H9 (cell line): Measurements from ENCODE around the gene RNASET2. TPM values are rescaled to one million over a fixed set of nuclear protein-coding genes. Genes with fewer than 3 reads are reported as not detected.

Source experiments
- DNase-seq: peaks from one replicate; pipeline ENCODE4 v3.0.0-alpha.2; 2017
- H2AFZ ChIP-seq: one replicate; pipeline ENCODE4 v1.6.1; 2013; ENCODE audit warnings: mild to moderate bottlenecking, low read length, control low read depth, moderate library complexity
- H2AK5ac ChIP-seq: 2 replicates; pipeline ENCODE4 v1.6.1; 2013; ENCODE audit warnings: low read length, control low read depth, mixed read lengths; ENCODE audit not compliant: insufficient read length
- H2BK120ac ChIP-seq: one replicate; pipeline ENCODE4 v1.6.1; 2013; ENCODE audit warnings: low read depth, mild to moderate bottlenecking, low read length, control low read depth, inconsistent platforms; ENCODE audit not compliant: poor library complexity, severe bottlenecking
- H2BK12ac ChIP-seq: 2 replicates; pipeline ENCODE4 v1.6.1; 2013; ENCODE audit warnings: low read length, control low read depth, mixed read lengths, low read depth; ENCODE audit not compliant: insufficient read length
- H2BK15ac ChIP-seq: 2 replicates; pipeline ENCODE4 v1.6.1; 2013; ENCODE audit warnings: low read depth, low read length, control low read depth
- H2BK20ac ChIP-seq: one replicate; pipeline ENCODE4 v1.6.1; 2013; ENCODE audit warnings: low read depth, mild to moderate bottlenecking, low read length, control low read depth, inconsistent platforms; ENCODE audit not compliant: poor library complexity, severe bottlenecking
- H2BK5ac ChIP-seq: 2 replicates; pipeline ENCODE4 v1.6.1; 2013; ENCODE audit warnings: low read length, control low read depth, mixed read lengths; ENCODE audit not compliant: insufficient read length
- H3K14ac ChIP-seq: 2 replicates; pipeline ENCODE4 v1.6.1; 2013; ENCODE audit warnings: low read length, control low read depth; ENCODE audit not compliant: insufficient read depth
- H3K18ac ChIP-seq: 2 replicates; pipeline ENCODE4 v1.6.1; 2013; ENCODE audit warnings: low read depth, mild to moderate bottlenecking, mixed read lengths, low read length, control low read depth; ENCODE audit not compliant: insufficient read length
- H3K23ac ChIP-seq: 2 replicates; pipeline ENCODE4 v1.6.1; 2013; ENCODE audit warnings: low read length, control low read depth, mixed read lengths, low read depth; ENCODE audit not compliant: insufficient read length
- H3K23me2 ChIP-seq: 2 replicates; pipeline ENCODE4 v1.6.1; 2013; ENCODE audit warnings: low read depth, mild to moderate bottlenecking, mixed read lengths, low read length, control low read depth; ENCODE audit not compliant: insufficient read length, poor library complexity, severe bottlenecking
- H3K27ac ChIP-seq: 2 replicates; pipeline ENCODE4 v1.5.1; 2013; ENCODE audit warnings: low read length, control low read depth, mixed read lengths, low read depth; ENCODE audit not compliant: insufficient read length
- H3K27me3 ChIP-seq: 2 replicates; pipeline ENCODE4 v1.6.1; 2013; ENCODE audit warnings: low read length, control low read depth, inconsistent platforms; ENCODE audit not compliant: insufficient read depth
- H3K4ac ChIP-seq: 2 replicates; pipeline ENCODE4 v1.6.1; 2013; ENCODE audit warnings: low read depth, mild to moderate bottlenecking, control low read depth, inconsistent platforms, low read length, moderate library complexity
- H3K4me1 ChIP-seq: 2 replicates; pipeline ENCODE4 v1.6.1; 2013; ENCODE audit warnings: low read length, control low read depth, inconsistent platforms; ENCODE audit not compliant: insufficient read depth
- H3K4me2 ChIP-seq: 2 replicates; pipeline ENCODE4 v1.6.1; 2013; ENCODE audit warnings: low read length, control low read depth, mixed read lengths; ENCODE audit not compliant: insufficient read length, insufficient read depth
- H3K56ac ChIP-seq: 2 replicates; pipeline ENCODE4 v1.6.1; 2013; ENCODE audit warnings: low read depth, mild to moderate bottlenecking, mixed read lengths, low read length, control low read depth; ENCODE audit not compliant: insufficient read length
- H3K79me1 ChIP-seq: 2 replicates; pipeline ENCODE4 v1.6.1; 2013; ENCODE audit warnings: low read depth, mild to moderate bottlenecking, moderate library complexity, low read length, control low read depth, inconsistent platforms; ENCODE audit not compliant: insufficient read depth, poor library complexity, severe bottlenecking
- H3K79me2 ChIP-seq: 2 replicates; pipeline ENCODE4 v1.6.1; 2013; ENCODE audit warnings: low read length, control low read depth, inconsistent platforms; ENCODE audit not compliant: insufficient read depth
- H3K9ac ChIP-seq: 2 replicates; pipeline ENCODE4 v1.6.1; 2013; ENCODE audit warnings: low read length, control low read depth, mixed read lengths; ENCODE audit not compliant: insufficient read length; ENCODE audit errors: extremely low read depth
- H3K9me3 ChIP-seq: one replicate; pipeline ENCODE4 v1.6.1; 2013; ENCODE audit warnings: low read depth, low read length, inconsistent platforms; ENCODE audit not compliant: control insufficient read depth
- H3T11ph ChIP-seq: one replicate; pipeline ENCODE4 v1.6.1; 2013; ENCODE audit warnings: mild to moderate bottlenecking, low read length, control low read depth, inconsistent platforms
- H4K20me1 ChIP-seq: one replicate; pipeline ENCODE4 v1.6.1; 2013; ENCODE audit not compliant: control insufficient read depth, insufficient read length, insufficient read depth
- H4K5ac ChIP-seq: 2 replicates; pipeline ENCODE4 v1.6.1; 2013; ENCODE audit warnings: low read depth, mild to moderate bottlenecking, mixed read lengths, low read length, control low read depth; ENCODE audit not compliant: insufficient read length
- H4K8ac ChIP-seq: replicated peaks from 2 replicates; pipeline ENCODE4 v1.6.1; 2013; ENCODE audit warnings: low read length, control low read depth, mixed read lengths, low read depth; ENCODE audit not compliant: insufficient read length
- H4K91ac ChIP-seq: 2 replicates; pipeline ENCODE4 v1.6.1; 2013; ENCODE audit warnings: low read depth, mild to moderate bottlenecking, moderate library complexity, mixed read lengths, low read length, control low read depth; ENCODE audit not compliant: insufficient read length
- H3K27ac Mint-ChIP-seq, 3 experiments: 2 replicates in 2 of 3; 3 replicates in 1 of 3; pipeline ENCODE4 v1.8.0; 2020 to 2021; ENCODE audit warnings: mixed read lengths in 3 of 3, mild to moderate bottlenecking in 1 of 3, moderate library complexity in 1 of 3
- H3K27me3 Mint-ChIP-seq: 2 replicates; pipeline ENCODE4 v1.8.0; 2021; ENCODE audit warnings: low read depth, mild to moderate bottlenecking, moderate library complexity, mixed read lengths
- H3K36me3 Mint-ChIP-seq, 3 experiments: 2 replicates in 2 of 3; 3 replicates in 1 of 3; pipeline ENCODE4 v1.8.0; 2020 to 2021; ENCODE audit warnings: low read depth in 3 of 3, mixed read lengths in 3 of 3; ENCODE audit not compliant: insufficient read depth in 1 of 3
- H3K4me1 Mint-ChIP-seq, 2 experiments: 2 replicates each; pipeline ENCODE4 v1.8.0; 2020; ENCODE audit warnings: mixed read lengths in 2 of 2
- H3K4me3 Mint-ChIP-seq, 2 experiments: 2 replicates in 1 of 2; 3 replicates in 1 of 2; pipeline ENCODE4 v1.8.0; 2020 to 2021; ENCODE audit warnings: mild to moderate bottlenecking in 2 of 2, mixed read lengths in 2 of 2, moderate library complexity in 1 of 2
- H3K9me3 Mint-ChIP-seq, 2 experiments: 2 replicates in 1 of 2; 3 replicates in 1 of 2; pipeline ENCODE4 v1.8.0; 2020; ENCODE audit warnings: mild to moderate bottlenecking in 2 of 2, mixed read lengths in 2 of 2, moderate library complexity in 1 of 2
- CTCF ChIP-seq: fragments of 200-600 bp; sonication (generic); conservative IDR thresholded peaks from 3 replicates; pipeline ENCODE4 v1.8.0; 2021; ENCODE audit warnings: antibody characterized with exemption, mild to moderate bottlenecking
- WGBS: extraction: QIAGEN DNeasy Blood & Tissue Kit; methylation state at CpG from one replicate; pipeline ENCODE4 v1.1.7; 2013; ENCODE audit warnings: missing lambda C conversion rate, low lambda C conversion rate, mixed read lengths; ENCODE audit not compliant: insufficient read length; ENCODE audit errors: extremely low coverage; 5-methylcytosine and 5-hydroxymethylcytosine counted together
- total RNA-seq: library from RNA; stranded (reverse); gene quantifications from 2 replicates; pipeline ENCODE4 v1.2.1, GENCODE V29; 2021

The RNASET2 gene
- total RNA-seq, 1 experiment from 2014 or later: 28.2 TPM

GRCh38 chr6:166999145-166999883, 43.0 kb upstream of the RNASET2 start, which contains the start of gene CEP43:
TSS of gene CEP43 (plus strand) at chr6:166999397. CDS start at chr6:166999413, 16 bp downstream.
- no peaks in the 10 kb centered on the region for H3K27me3 Mint-ChIP-seq
- H3K79me1 ChIP-seq: peaks cover 9% of the 10 kb centered on the region
- H3K36me3 Mint-ChIP-seq: peaks cover 18 to 44% (median 36%) of the 10 kb centered on the region in 3 experiments
- H3K18ac ChIP-seq: no peak within 1 kb of the TSS
- H3K9ac ChIP-seq: peak within 1 kb of the TSS; percentile 87
- H3K9me3 ChIP-seq: no peaks in the 10 kb centered on the region
- H4K8ac ChIP-seq: no peak within 1 kb of the TSS
- TF ChIP-seq CTCF: no peak
- peaks cover 8% of the 10 kb centered on the region for H3K23me2 ChIP-seq
- no peaks in the 10 kb centered on the region for H3K9me3 Mint-ChIP-seq
- H3K4me1 ChIP-seq: peaks cover 4% of the 10 kb centered on the region; the same call in 1 of the 2 replicates
- H4K91ac ChIP-seq: no peak within 1 kb of the TSS
- no peak within 1 kb of the TSS for H3T11ph ChIP-seq
- DNase-seq: peak; percentile 97
- H2BK15ac ChIP-seq: no peak within 1 kb of the TSS; the same call in 1 of the 2 replicates
- peak within 1 kb of the TSS; percentile 37; the same call in 1 of the 2 replicates for H3K14ac ChIP-seq
- H3K4ac ChIP-seq: no peak within 1 kb of the TSS
- no peaks in the 10 kb centered on the region for H4K20me1 ChIP-seq
- H3K4me1 Mint-ChIP-seq: peaks cover 21 to 25% of the 10 kb centered on the region in 2 experiments
- H3K27ac ChIP-seq: no peak within 1 kb of the TSS
- H2AK5ac ChIP-seq: no peak within 1 kb of the TSS
- H3K27ac Mint-ChIP-seq: peak within 1 kb of the TSS in 2 of 3 experiments; percentile 77 to 80; a peak in 3 of 7 replicates
- H3K23ac ChIP-seq: no peak within 1 kb of the TSS
- no peak within 1 kb of the TSS for H2BK12ac ChIP-seq
- no peak within 1 kb of the TSS for H2BK20ac ChIP-seq
- peaks cover 13% of the 10 kb centered on the region; the same call in 1 of the 2 replicates for H3K79me2 ChIP-seq
- H2AFZ ChIP-seq: no peak within 1 kb of the TSS
- no peak within 1 kb of the TSS for H3K56ac ChIP-seq
- H4K5ac ChIP-seq: no peak within 1 kb of the TSS
- H3K4me2 ChIP-seq: peak within 1 kb of the TSS; percentile 92
- no peaks in the 10 kb centered on the region for H3K27me3 ChIP-seq
- WGBS: no CpG with 5 or more reads among the region's 93 CpGs
- no peak within 1 kb of the TSS for H2BK5ac ChIP-seq
- H2BK120ac ChIP-seq: no peak within 1 kb of the TSS
- H3K4me3 Mint-ChIP-seq: peak within 1 kb of the TSS; percentile 85 to 94
